RKO (cell line): ENCODE results near the gene FGF9.

Experiments used
- DNase-seq: peaks from one replicate; pipeline ENCODE4 v3.0.0-alpha.2; 2016; ENCODE audit warnings: low spot score

Gene FGF9

GRCh38 chr13:21710163-21710562, 39.3 kb downstream of the FGF9 start:
- DNase-seq: no peak

GRCh38 chr13:21717817-21718216, 46.9 kb downstream of the FGF9 start:
- no peak for DNase-seq

GRCh38 chr13:21719463-21719862, 48.6 kb downstream of the FGF9 start:
- no peak for DNase-seq

- DNase-seq: no peak
These were observed 53.1 kb downstream of the FGF9 start for GRCh38 chr13:21723807-21724505.

GRCh38 chr13:21730186-21730880, 59.5 kb downstream of the FGF9 start:
- DNase-seq: no peak

- DNase-seq: no peak
These were observed 62.8 kb downstream of the FGF9 start for GRCh38 chr13:21733475-21734263.

GRCh38 chr13:21734961-21735360, 64.1 kb downstream of the FGF9 start:
- DNase-seq: no peak

GRCh38 chr13:21735701-21736401, 65.0 kb downstream of the FGF9 start:
- DNase-seq: no peak

GRCh38 chr13:21736926-21737325, 66.1 kb downstream of the FGF9 start:
- DNase-seq: no peak

- DNase-seq: no peak
These were observed 67.8 kb downstream of the FGF9 start for GRCh38 chr13:21738630-21739029.

- no peak for DNase-seq
These were observed 68.9 kb downstream of the FGF9 start for GRCh38 chr13:21739771-21740170.

GRCh38 chr13:21741396-21741979, 70.6 kb downstream of the FGF9 start:
- no peak for DNase-seq

- DNase-seq: no peak
These were observed 71.2 kb downstream of the FGF9 start for GRCh38 chr13:21742096-21742495.

GRCh38 chr13:21744149-21744548, 73.3 kb downstream of the FGF9 start:
- DNase-seq: no peak

- no peak for DNase-seq
These were observed 74.4 kb downstream of the FGF9 start for GRCh38 chr13:21745307-21745706.

- DNase-seq: no peak
These were observed 76.6 kb downstream of the FGF9 start for GRCh38 chr13:21747456-21747855.

GRCh38 chr13:21748166-21748565, 77.3 kb downstream of the FGF9 start:
- no peak for DNase-seq

- DNase-seq: no peak
These were observed 78.5 kb downstream of the FGF9 start for GRCh38 chr13:21749410-21749809.

- DNase-seq: no peak
These were observed 81.6 kb downstream of the FGF9 start for GRCh38 chr13:21752501-21752900.

GRCh38 chr13:21753117-21753729, 82.3 kb downstream of the FGF9 start:
- DNase-seq: no peak
